Upper lobe of left lung (tissue), 4 donors: ENCODE results near the gene TMEM164.

Experiments
- POLR2A ChIP-seq, 4 donors: fragments of 450-650 bp; IDR thresholded peaks; one replicate each; pipeline ENCODE4 v1.5.1; 2016 to 2017; ENCODE audit warnings: antibody characterized with exemption in 4 of 4, mild to moderate bottlenecking in 2 of 4
- POLR2AphosphoS5 ChIP-seq, 2 donors: sonication (generic); formaldehyde crosslinking; IDR thresholded peaks; one replicate each; pipeline ENCODE4 v1.5.1; 2017; ENCODE audit warnings: antibody characterized with exemption in 2 of 2

GRCh38 chrX:110001740-110002299 is 1.1 kb upstream of the TMEM164 start:
- TF ChIP-seq POLR2AphosphoS5 (IDR thresholded peaks at IDR 0.05) = no peak
- no peak for TF ChIP-seq POLR2A (IDR thresholded peaks at IDR 0.05)
